G401 (cell line): ENCODE data around the gene DHTKD1. TPM values are rescaled to one million over a fixed set of nuclear protein-coding genes. Genes with fewer than 3 reads are reported as not detected.
A peak's percentile ranks its signal among the peaks of the same experiment; 100 is the strongest.
"Not testable (repeated sequence)": the region's sequence is repeated elsewhere in the genome, so short reads cannot be mapped to it uniquely, and the experiment has no call there.

Experiments
- DNase-seq: peaks from one replicate; pipeline ENCODE4 v3.0.0-alpha.2; 2015; ENCODE audit warnings: low spot score
- in situ Hi-C: cut with HindIII; loops from 2 replicates; pipeline ENCODE4 v1.10.0; 2016; ENCODE audit warnings: low sequenced_read_pairs, mixed read lengths
- total RNA-seq: library from RNA; depleted of rRNA; stranded (reverse); fragments of >200 nt; shearing (Covaris generic); gene quantifications from 2 replicates; pipeline ENCODE4 v1.2.3, GENCODE V29; 2014

Gene DHTKD1
- total RNA-seq, 1 experiment from 2014 or later: 26.4 TPM

GRCh38 chr10:12056748-12057147 lies 12.0 kb upstream of the DHTKD1 start:
- in situ Hi-C loops: no loop called here
- DNase-seq: no peak

GRCh38 chr10:12061124-12061523 lies 7.6 kb upstream of the DHTKD1 start:
- in situ Hi-C loops: no loop called here
- DNase-seq: no peak

GRCh38 chr10:12062754-12063482 lies 5.8 kb upstream of the DHTKD1 start:
- in situ Hi-C loops: no loop called here
- DNase-seq: no peak

DNA sequence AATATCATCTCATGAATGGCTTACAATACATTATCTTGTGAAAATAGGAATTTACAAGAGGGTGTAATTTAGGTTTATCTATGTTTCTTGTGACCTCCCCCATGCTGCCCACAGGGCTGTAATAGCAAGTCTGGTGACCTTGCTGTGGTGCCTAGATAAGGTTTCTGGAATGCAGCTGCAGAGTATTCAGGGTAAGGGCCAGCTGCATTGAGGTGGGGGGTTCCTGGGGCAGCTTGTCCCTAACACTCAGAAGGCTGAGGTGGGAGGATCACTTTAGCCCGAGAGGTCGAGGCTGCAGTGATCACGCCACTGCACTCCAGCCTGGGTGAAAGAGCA lies 5.3 kb upstream of the DHTKD1 start:
- no peak for DNase-seq
- in situ Hi-C loops: no loop called here

DNA sequence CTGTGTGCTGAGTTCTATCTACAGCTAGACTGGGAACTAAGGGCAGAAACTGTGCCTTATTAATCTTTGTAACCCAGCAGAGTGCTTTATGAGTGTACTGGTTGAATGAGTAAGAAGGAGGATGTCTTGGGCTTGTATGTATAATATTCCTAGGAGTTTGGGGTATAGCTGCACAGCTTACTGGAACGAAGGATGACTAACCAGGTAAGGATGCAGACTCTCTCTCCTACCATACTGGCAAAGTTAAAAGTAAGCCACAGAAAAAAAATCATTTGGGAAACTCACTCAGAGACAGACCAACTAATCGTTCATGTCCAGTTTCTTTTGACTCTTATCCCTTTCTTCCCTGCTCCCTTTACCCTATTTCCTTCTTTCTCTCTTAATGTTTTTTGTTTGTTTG lies 1.4 kb upstream of the DHTKD1 start:
- in situ Hi-C loops: no loop called here
- DNase-seq: no peak

DNA sequence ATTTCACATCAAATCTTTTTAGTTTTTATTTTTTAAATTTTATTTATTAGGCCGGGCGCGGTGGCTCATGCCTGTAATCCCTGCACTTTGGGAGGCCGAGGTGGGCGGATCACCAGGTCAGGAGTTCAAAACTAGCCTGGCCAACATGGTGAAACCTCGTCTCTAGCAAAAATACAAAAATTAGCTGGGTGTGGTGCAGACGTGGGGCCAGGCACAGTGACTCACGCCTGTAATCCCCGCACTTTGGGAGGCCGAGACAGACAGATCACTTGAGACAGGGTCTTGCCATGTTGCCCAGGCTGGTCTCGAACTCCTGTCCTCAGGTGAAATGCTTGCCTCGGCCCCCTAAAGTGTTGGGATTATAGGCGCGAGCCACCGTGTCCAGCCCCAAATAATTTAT lies 2.7 kb downstream of the DHTKD1 start:
- in situ Hi-C loops, DNase-seq: not testable (repeated sequence)

GRCh38 chr10:12073526-12073925 lies 4.8 kb downstream of the DHTKD1 start:
- no peak for DNase-seq
- in situ Hi-C loops: no loop called here

DNA sequence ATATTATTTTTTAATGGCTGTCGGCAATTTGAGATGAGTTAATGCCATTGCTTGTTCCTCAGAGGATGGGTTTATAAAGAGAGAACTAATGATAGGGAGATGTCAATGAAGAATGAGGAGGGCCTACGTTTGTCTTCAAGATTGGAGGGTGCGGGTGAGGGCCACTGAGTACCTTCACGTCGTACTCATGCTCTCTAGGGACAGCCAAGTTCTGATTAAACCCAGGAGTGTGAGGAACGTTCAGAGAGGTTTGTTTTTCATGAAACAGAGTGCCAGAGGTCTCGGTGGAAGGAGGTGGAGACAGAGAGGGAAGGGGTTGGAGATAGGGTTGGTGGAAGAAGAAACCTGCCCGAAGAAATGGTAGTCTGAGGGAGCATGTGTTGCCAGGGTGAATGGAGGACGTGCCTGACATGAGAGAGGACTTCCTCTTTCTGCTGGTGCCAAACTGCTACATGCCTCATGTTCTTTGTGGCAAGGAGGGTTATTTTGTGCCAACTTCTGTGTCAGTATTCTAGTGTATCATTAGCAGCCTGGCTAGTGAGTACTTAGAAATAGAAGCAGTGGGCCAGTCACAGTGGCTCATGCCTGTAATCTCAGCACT lies 8.9 kb downstream of the DHTKD1 start:
- in situ Hi-C loops: no loop called here
- DNase-seq: no peak

- in situ Hi-C loops: no loop called here
Observed at GRCh38 chr10:12081470-12081869, 12.7 kb downstream of the DHTKD1 start.

DNA sequence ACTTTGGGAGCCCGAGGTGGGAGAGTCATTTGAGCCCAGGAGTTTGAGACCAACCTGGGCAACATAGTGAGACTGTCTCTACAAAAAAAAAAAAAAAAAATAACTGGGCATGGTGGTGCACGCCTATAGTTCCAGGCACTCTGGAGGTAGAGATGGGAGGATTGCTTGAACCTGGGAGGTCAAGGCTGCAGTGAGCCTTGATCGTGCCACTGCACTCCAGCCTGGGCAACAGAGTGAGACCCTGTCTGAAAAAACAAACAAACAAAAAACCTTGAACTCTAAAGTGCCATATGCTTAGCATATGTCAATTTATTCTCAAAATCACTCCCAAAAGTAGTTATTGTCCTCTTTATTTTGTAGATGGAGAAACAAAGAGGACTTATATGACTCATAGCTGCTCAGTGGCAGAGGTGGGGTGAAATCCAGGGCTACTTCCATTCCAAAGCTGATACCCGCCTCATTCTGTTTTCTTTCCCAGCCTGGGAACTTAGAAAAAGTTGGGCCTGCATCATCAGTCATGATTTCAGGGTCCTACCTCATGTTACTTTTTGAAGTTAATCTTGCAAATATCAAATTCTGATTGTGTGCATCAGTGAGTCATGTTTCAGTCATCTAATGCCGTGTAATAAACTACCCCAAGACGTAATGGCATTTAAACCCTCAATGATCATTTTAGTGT lies 13.3 kb downstream of the DHTKD1 start:
- DNase-seq: no peak
- in situ Hi-C loops: no loop called here

More at GRCh38 chr10:12081470-12081869, 12.7 kb downstream of the DHTKD1 start:
- DNase-seq: no peak

DNA sequence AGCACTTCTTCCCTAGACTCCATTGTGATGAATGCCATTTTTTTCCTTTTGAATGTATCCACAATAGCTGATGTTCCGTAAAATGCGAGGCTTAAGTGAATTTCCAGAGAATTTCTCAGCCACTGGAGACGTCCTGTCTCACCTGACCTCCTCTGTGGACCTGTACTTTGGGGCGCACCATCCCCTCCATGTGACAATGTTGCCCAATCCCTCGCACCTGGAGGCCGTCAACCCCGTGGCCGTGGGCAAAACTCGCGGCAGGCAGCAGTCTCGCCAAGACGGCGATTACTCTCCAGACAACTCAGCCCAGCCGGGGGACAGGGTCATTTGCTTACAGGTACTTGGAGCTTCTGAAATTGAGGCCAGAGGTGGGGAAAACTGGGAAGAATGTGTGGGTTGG lies 20.2 kb downstream of the DHTKD1 start:
- no peak for DNase-seq
- in situ Hi-C loops: no loop called here

GRCh38 chr10:12091421-12091820 lies 22.7 kb downstream of the DHTKD1 start:
- in situ Hi-C loops: no loop called here
- no peak for DNase-seq

DNA sequence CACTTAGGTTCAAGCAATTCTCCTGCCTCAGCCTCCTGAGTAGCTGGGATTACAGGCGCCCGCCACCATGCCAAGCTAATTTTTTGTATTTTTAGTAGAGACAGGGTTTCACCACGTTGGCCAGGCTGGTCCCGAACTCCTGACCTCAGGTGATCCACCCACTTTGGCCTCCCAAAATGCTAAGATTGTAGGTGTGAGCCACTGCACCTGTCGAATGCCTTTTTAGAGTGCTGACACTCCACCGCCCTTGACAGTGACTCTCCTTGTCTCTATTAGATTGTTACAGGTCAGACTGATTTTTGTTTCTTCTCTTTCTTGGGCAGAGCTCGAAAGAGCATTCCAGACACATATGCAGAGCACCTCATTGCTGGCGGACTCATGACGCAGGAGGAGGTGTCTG lies 28.6 kb downstream of the DHTKD1 start:
- DNase-seq, in situ Hi-C loops: not testable (repeated sequence)

DNA sequence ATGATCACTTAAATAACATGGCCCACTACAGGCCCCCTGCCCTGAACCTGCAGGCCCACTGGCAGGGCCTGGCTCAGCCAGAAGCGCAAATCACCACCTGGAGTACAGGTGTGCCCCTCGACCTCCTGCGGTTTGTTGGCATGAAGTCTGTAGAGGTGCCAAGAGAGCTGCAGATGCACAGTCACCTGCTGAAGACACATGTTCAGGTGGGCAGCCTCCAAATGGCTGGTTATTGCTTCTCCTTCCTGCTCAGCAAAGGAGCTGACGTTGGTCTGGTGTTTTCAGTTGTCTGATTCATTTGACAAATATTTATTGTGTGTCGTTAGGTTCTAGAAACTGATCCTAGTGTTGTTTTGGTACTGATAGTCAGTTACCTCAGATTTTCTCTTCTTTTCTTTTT lies 29.0 kb downstream of the DHTKD1 start:
- peak; percentile 2 for DNase-seq
- in situ Hi-C loops: no loop called here

- DNase-seq: no peak
- in situ Hi-C loops: no loop called here
Observed at GRCh38 chr10:12098966-12099365, 30.2 kb downstream of the DHTKD1 start.

GRCh38 chr10:12103802-12104201 lies 35.0 kb downstream of the DHTKD1 start:
- in situ Hi-C loops: no loop called here
- no peak for DNase-seq

GRCh38 chr10:12107781-12108180 lies 39.0 kb downstream of the DHTKD1 start:
- no peak for DNase-seq
- in situ Hi-C loops: no loop called here

DNA sequence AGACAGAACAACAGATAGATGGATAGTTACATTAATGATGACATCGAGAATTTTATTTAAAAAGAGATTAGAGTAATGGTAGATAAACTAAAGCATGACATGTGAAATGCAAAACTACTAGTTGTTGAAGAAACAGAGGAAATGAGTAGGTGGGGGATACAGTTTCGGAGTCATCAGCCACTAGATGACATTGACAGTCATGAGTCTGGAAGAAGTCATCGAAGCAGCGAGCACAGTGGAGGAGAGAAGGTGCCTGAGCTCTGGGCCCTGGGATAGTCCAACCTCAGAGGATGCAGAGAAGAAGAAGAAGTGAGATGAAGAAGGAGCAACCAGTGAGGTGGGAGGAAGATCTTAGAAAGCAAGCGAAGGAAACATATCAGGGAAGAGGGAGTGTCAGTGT lies 40.5 kb downstream of the DHTKD1 start:
- in situ Hi-C loops: no loop called here
- DNase-seq: no peak

GRCh38 chr10:12111528-12111927 lies 42.8 kb downstream of the DHTKD1 start:
- in situ Hi-C loops: no loop called here
- no peak for DNase-seq

DNA sequence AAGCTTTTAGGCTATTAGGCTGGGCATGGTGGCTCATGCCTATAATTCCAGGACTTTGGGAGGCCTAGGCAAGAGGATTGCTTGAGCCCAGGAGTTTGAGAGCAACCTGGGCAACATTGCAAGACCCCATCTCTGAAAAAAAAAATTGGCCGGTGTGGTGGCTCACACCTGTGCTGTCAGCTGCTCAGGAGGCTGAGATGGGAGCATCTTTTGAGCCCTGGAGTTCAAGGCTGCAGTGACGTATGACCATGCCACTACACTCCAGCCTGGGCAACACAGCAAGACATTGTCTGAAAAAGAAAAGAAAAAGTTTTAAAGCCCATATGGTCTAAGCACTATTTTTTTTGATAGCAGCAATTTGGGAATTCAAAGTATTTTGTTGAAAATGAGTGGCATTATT lies 44.9 kb downstream of the DHTKD1 start:
- DNase-seq: no peak
- in situ Hi-C loops: no loop called here

- in situ Hi-C loops: no loop called here
- DNase-seq: no peak
Observed at GRCh38 chr10:12121673-12122072, 52.9 kb downstream of the DHTKD1 start.
